ENCODE results near the gene NPHS2.
"Not testable (repeated sequence)": the region's sequence is repeated elsewhere in the genome, so short reads cannot be mapped to it uniquely, and the experiment has no call there.

Gene NPHS2

GRCh38 chr1:179545321-179545720 lies 30.4 kb downstream of the NPHS2 start:
- no peak for DNase-seq

GRCh38 chr1:179541774-179542173 lies 34.0 kb downstream of the NPHS2 start:
- DNase-seq: no peak

- DNase-seq: no peak
These were observed 45.4 kb downstream of the NPHS2 start for GRCh38 chr1:179530352-179530751.

GRCh38 chr1:179529482-179530195 lies 46.1 kb downstream of the NPHS2 start:
- no peak for DNase-seq

DNA sequence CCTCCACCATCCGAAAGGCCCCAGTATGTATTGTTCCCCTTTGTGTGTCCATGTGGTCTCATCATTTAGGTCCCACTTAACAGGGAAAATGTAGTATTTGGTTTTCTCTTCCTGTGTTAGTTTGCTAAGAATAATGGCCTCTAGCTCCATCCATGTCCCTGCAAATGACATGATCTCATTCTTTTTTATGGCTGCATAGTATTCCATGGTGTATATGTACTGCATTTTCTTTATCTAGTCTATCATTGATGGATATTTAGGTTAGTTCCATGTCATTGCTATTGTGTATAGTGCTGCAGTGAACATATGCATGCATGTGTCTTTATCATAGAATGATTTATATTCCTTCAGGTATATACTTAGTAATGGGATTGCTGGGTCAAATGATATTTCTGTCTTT lies 57.2 kb downstream of the NPHS2 start:
- not testable (repeated sequence) for DNase-seq

GRCh38 chr1:179516976-179517705 lies 58.6 kb downstream of the NPHS2 start:
- no peak for DNase-seq

GRCh38 chr1:179510038-179510437 lies 65.7 kb downstream of the NPHS2 start:
- DNase-seq: no peak

DNA sequence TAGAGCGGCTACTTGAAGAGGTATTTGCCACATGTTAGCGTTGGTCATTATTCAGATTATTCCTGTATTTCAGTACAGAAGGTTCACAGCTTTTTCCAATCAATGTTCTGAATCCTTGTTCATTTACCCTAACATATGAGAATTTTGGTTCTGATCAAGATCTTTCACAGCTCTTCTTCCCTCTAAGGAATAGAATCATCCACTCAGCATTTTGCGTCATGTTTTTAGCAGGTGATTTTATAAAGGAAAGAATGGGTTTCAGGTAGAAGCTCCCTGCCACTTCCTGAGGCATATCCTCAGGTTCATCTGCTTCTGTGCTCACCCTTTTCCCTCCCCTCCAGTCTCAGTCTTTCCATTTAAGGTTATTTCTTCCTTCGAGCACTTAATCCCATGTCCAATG lies 66.4 kb downstream of the NPHS2 start:
- DNase-seq: no peak

DNA sequence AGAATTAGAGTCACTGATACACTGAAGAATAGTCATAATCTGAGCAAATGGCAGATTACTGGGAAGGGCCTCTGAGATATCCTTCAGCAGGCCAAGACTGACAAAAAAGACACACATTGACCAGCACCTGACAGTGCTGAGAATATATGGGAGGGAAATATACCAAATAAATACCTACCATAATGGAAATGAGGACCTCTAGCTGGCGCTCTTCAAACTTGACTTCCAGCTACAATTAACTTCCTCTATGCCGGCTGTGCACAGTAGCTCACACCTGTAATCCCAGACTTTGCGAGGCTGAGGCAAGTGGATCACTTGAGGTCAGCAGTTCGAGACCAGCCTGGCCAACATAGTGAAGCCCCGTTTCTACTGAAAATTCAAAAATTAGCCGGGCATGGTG lies 69.5 kb downstream of the NPHS2 start:
- DNase-seq: no peak
